Fibroblast of pulmonary artery (primary cell): ENCODE data around the gene NAGK.

Experiments used
- DNase-seq: peaks from one replicate; pipeline ENCODE4 v3.0.0-alpha.2; 2010; ENCODE audit warnings: low read depth
- H3K4me3 ChIP-seq: replicated peaks from 2 replicates; pipeline ENCODE4 v1.5.1; 2011; ENCODE audit warnings: low read depth, mild to moderate bottlenecking, control low read depth, low read length, moderate library complexity
- CTCF ChIP-seq: IDR thresholded peaks from 2 replicates; pipeline ENCODE4 v1.5.1; 2011; ENCODE audit warnings: mild to moderate bottlenecking, control low read depth, low read length, inconsistent platforms; ENCODE audit errors: missing control alignments

Gene NAGK

DNA sequence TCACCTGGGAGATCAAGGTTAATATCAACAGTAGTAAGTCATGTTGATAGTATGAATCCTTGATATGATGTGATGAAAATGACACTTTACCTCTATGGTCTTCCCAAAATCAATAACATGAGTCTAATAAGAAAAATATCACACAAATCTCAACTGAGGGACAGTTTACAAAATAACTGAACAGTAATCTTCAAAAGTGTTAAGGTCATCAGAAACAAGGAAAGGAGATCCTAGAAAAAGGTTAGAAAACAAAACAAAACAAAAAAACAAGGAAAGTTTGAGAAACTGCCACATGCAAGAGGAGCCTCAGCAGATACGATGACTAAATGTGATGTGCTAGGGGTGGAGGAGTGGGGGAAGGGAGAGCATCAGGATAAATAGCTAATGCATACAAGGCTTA lies 45.4 kb downstream of the NAGK start:
- no peak overlapping the region for H3K4me3 ChIP-seq
- DNase-seq = no peak
- no peak for TF ChIP-seq CTCF

DNA sequence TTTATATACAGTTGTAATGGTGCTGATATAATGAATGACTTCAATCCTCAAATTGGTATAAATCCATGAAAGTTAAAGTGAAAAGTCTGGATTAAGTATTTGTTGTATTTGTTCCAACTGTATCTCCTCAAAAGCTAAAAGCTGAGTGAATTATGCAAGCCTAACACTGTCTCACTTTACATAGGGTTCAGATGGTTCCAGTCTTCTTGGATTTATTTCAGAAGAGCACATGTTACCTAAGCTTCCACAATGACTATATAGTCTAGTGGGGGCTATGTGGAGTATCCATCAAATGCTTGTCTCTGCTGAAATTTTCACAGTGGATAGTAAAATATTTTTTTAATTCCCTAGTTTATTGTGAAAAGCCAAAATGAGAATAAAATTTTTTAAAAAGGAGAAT lies 48.6 kb downstream of the NAGK start:
- no peak overlapping the region for H3K4me3 ChIP-seq
- TF ChIP-seq CTCF = no peak

DNA sequence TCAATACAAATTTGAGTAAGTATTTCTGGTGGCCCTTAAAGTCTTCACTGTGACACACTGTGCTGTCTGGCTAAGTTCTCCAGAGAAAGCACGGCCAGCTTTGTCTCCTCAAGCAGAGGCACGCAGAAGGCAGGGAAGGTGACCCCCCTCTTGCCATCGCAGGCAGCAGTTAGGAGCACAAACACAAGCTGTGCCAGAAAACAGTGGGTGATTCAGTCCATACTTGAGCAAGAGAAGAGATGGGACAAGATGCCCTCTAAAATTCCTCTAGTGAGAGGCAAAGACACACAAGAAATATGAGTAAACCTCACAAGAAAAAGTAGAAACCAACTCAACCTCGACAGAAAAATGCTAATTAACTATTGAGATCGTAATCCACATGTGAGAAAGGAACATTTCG lies 51.7 kb downstream of the NAGK start:
- no peak overlapping the region for H3K4me3 ChIP-seq
- TF ChIP-seq CTCF = no peak
- DNase-seq = no peak

More for the DNA sequence above, 48.6 kb downstream of the NAGK start:
- no peak for DNase-seq

DNA sequence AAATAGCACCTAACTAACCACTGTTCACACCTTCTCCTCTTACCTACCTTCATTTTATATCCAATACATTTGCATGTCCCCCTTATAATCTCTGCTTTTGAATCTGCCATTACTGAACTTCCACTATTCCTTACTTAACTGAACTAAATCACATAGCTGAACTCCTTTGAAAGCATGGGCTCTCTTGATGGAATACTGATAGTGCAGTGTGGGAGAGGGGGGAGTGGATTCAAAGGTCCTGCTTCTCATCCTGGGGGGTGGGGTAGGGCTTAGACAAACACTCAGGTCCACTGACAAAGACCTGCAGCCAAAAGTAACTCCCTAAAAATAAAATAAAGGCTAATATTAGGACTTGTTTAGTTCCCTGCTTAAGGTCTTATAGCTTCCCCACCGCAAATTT lies 53.0 kb downstream of the NAGK start:
- DNase-seq = no peak
- TF ChIP-seq CTCF = no peak
- no peak overlapping the region for H3K4me3 ChIP-seq

DNA sequence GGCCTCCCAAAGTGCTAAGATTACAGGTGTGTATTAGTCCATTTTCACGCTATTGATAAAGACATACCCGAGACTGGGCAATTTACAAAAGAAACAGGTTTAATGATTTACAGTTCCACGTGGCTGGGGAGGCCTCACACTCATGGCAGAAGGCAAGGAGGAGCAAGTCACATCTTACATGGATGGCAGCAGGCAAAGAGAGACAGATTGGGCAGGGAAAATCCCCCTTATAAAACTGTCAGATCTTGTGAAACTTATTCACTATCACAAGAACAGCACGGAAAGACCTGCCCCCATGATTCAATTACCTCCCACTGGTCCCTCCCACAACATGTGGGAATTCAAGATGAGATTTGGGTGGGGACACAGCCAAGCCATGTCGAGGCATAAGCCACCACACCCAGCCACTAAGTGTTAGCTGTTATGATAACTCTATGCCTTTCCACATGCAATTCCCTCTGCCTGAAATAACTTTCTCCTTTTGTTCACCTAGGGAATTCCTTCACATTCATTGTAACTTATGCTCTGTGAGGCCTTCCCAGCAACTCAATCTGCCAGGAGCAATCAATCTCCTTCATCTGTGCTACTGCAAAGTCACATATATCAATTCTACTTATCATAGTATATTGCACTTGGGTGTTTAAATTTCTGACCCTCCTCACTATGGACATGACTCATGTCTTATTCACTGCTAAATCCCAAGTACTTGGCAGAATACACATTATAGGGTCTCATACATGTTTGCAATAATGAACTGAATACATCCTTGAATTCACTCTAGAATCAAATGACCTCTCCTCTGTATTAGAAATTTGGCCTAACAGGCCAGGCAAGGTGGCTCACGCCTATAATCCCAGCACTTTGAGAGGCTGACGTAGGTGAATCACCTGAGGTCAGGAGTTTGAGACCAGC lies 54.2 kb downstream of the NAGK start:
- no peak overlapping the region for H3K4me3 ChIP-seq
- no peak for DNase-seq
- no peak for TF ChIP-seq CTCF

- no peak for DNase-seq
- no peak for TF ChIP-seq CTCF
- no peak overlapping the region for H3K4me3 ChIP-seq
Observed at GRCh38 chr2:71125506-71126294, 57.3 kb downstream of the NAGK start.

DNA sequence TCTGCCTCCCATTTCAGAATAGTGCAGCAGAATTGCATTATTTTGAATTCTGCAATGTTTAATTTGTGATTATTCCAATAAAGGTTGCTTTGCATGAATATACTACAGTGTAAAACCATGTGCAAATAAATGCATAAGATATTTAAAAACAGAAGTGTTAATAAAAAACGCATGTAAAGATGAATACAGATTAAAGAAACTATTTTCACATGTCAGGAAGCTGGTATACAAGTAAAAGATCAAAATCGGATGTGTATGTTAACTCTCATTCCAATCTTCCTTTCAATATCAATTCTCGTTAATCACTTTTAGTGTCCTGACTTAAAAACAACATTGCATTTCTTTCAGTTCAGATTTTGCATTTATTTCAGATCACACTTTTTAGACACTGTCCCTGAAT lies 58.5 kb downstream of the NAGK start:
- H3K4me3 ChIP-seq = no peak overlapping the region
- DNase-seq = no peak
- no peak for TF ChIP-seq CTCF
